Lung (tissue), 16 donors: ENCODE measurements around the gene CALML6. TPM values are rescaled to one million over a fixed set of nuclear protein-coding genes. Genes with fewer than 3 reads are reported as not detected.

ENCODE experiments used
- ATAC-seq: fragments of 200-7000 bp; cut with Tn5 transposase; one replicate; pipeline ENCODE4 v1.9.1; 2020; ENCODE audit warnings: moderate number of reproducible peaks; ENCODE audit not compliant: insufficient read depth, low FRiP score
- DNase-seq, 3 donors: peaks; one replicate each; pipeline ENCODE4 v3.0.0-alpha.2; 2013 to 2017
- H3K27ac ChIP-seq, 2 donors: one replicate each; pipeline ENCODE4 v1.5.1; 2013; ENCODE audit warnings: mild to moderate bottlenecking in 2 of 2, moderate library complexity in 2 of 2, control low read depth in 1 of 2, inconsistent platforms in 1 of 2, low read depth in 1 of 2, low read length in 1 of 2
- H3K27me3 ChIP-seq, 3 donors: one replicate each; pipeline ENCODE4 v1.5.1; 2013; ENCODE audit warnings: low read length in 2 of 3; ENCODE audit not compliant: control insufficient read depth in 3 of 3, insufficient read depth in 3 of 3
- H3K36me3 ChIP-seq, 4 donors: one replicate each; pipeline ENCODE4 v1.5.1; 2013; ENCODE audit warnings: low read length in 4 of 4, mild to moderate bottlenecking in 1 of 4, moderate library complexity in 1 of 4; ENCODE audit not compliant: control insufficient read depth in 4 of 4, insufficient read depth in 4 of 4
- H3K4me1 ChIP-seq, 5 donors: one replicate each; pipeline ENCODE4 v1.5.1; 2013; ENCODE audit warnings: low read length in 5 of 5, mild to moderate bottlenecking in 2 of 5, moderate library complexity in 1 of 5; ENCODE audit not compliant: control insufficient read depth in 5 of 5, insufficient read depth in 5 of 5
- H3K4me3 ChIP-seq: one replicate; pipeline ENCODE4 v1.5.1; 2013; ENCODE audit warnings: mild to moderate bottlenecking, control low read depth, moderate library complexity
- H3K9ac ChIP-seq, 2 donors: one replicate each; pipeline ENCODE4 v1.5.1; 2013; ENCODE audit warnings: low read length in 2 of 2, control low read depth in 1 of 2; ENCODE audit not compliant: insufficient read depth in 1 of 2
- H3K9me3 ChIP-seq, 4 donors: one replicate each; pipeline ENCODE4 v1.5.1; 2013; ENCODE audit warnings: low read length in 3 of 4, mild to moderate bottlenecking in 1 of 4, moderate library complexity in 1 of 4; ENCODE audit not compliant: control insufficient read depth in 4 of 4, insufficient read depth in 3 of 4
- CTCF ChIP-seq: IDR thresholded peaks from 2 replicates; pipeline ENCODE4 v1.5.1; 2012; ENCODE audit warnings: mild to moderate bottlenecking; ENCODE audit errors: control extremely low read depth, extremely low read depth
- WGBS, 2 donors: extraction: QIAGEN DNeasy Blood & Tissue Kit; methylation state at CpG; one replicate each; pipeline ENCODE4 v1.1.7; 2013; 5-methylcytosine and 5-hydroxymethylcytosine counted together
- long read RNA-seq, 5 donors: transcript quantifications; one replicate each; lab custom pipeline, GENCODE V29; 2026
- polyA plus RNA-seq, 2 donors: library from polyadenylated mRNA; stranded (reverse); fragments of 200-250 nt; gene quantifications; one replicate each; pipeline ENCODE4 v1.2.1, GENCODE V29; 2013
- total RNA-seq, 2 donors: library from RNA; depleted of rRNA in 1 of 2; stranded (reverse); fragments of >200 nt in 1 of 2; gene quantifications; one replicate each; pipeline ENCODE4 v1.2.1, GENCODE V29; 2014 to 2021
- donor health status: control.
- donor health status: control.
- donor health status: Bipolar disorder and iron deficiency.
- donor health status: healthy.
- donor health status: DM: yes; HTN: yes; CAD: no.

CALML6 gene
- under 1 TPM; 0.17 to 0.55 TPM for total RNA-seq
- under 1 TPM; 0.11 to 0.51 TPM for polyA plus RNA-seq
- long read RNA-seq, donor 1, result 0 reads
- long read RNA-seq, donor 2, result 0 reads
- long read RNA-seq, donor 3, result 0 reads
- long read RNA-seq, donor 4, result 0 reads
- long read RNA-seq, donor 5, result 0 reads

- no peak within 1 kb of the TSS for H3K4me3 ChIP-seq
- peaks cover 0 to 12% (median 3%) of the 10 kb centered on the region in 5 donors for H3K4me1 ChIP-seq
- H3K27me3 ChIP-seq, result no peaks in the 10 kb centered on the region
- TF ChIP-seq CTCF, result no peak
- 86 to 96% methylated on average over 15 of the region's 15 CpGs for WGBS, 2 donors
- no peak within 1 kb of the TSS for H3K27ac ChIP-seq
- no peak within 1 kb of the TSS for H3K9ac ChIP-seq
- ATAC-seq (no peak), DNase-seq (no peak)
- H3K36me3 ChIP-seq, result no peaks in the 10 kb centered on the region
- H3K9me3 ChIP-seq, result no peaks in the 10 kb centered on the region
Measured at GRCh38 chr1:1914971-1915692, at the start of gene CALML6. Gene CALML6 (plus strand): TSS chr1:1915260. CDS start chr1:1915281, 21 bp downstream.

- no peaks in the 10 kb centered on the region for H3K36me3 ChIP-seq
- no peaks in the 10 kb centered on the region for H3K9me3 ChIP-seq
- H3K4me3 ChIP-seq, result no peak overlapping the region
- no peak for TF ChIP-seq CTCF
- WGBS, 2 donors, result 95 to 97% methylated on average over 3 of the region's 3 CpGs
- H3K27ac ChIP-seq, result no peak overlapping the region
- peaks cover 0 to 21% (median 0%) of the 10 kb centered on the region in 5 donors for H3K4me1 ChIP-seq
- no peaks in the 10 kb centered on the region for H3K27me3 ChIP-seq
- DNase-seq (no peak), ATAC-seq (no peak)
- H3K9ac ChIP-seq, result no peak overlapping the region
Measured at GRCh38 chr1:1867164-1867563, 47.9 kb upstream of the CALML6 start.

GRCh38 chr1:1869469-1869868 is 45.6 kb upstream of the CALML6 start:
- ATAC-seq (no peak), DNase-seq (no peak)
- H3K9me3 ChIP-seq, result no peaks in the 10 kb centered on the region
- WGBS, 2 donors, result 12 to 28% methylated on average over 4 of the region's 4 CpGs
- H3K27me3 ChIP-seq, result no peaks in the 10 kb centered on the region
- H3K4me3 ChIP-seq, result no peak overlapping the region
- TF ChIP-seq CTCF, result no peak
- H3K4me1 ChIP-seq, result peaks cover 6 to 31% (median 8%) of the 10 kb centered on the region in 5 donors
- no peak overlapping the region for H3K9ac ChIP-seq
- peaks cover 0 to 10% (median 0%) of the 10 kb centered on the region in 4 donors for H3K36me3 ChIP-seq
- H3K27ac ChIP-seq, result no peak overlapping the region
